Measurements from ENCODE around the gene ARHGAP24. TPM values are rescaled to one million over a fixed set of nuclear protein-coding genes. Genes with fewer than 3 reads are reported as not detected.

ARHGAP24 gene
- total RNA-seq, 2 donors from 2014 or later, result 4.2 to 5.2 TPM

DNA sequence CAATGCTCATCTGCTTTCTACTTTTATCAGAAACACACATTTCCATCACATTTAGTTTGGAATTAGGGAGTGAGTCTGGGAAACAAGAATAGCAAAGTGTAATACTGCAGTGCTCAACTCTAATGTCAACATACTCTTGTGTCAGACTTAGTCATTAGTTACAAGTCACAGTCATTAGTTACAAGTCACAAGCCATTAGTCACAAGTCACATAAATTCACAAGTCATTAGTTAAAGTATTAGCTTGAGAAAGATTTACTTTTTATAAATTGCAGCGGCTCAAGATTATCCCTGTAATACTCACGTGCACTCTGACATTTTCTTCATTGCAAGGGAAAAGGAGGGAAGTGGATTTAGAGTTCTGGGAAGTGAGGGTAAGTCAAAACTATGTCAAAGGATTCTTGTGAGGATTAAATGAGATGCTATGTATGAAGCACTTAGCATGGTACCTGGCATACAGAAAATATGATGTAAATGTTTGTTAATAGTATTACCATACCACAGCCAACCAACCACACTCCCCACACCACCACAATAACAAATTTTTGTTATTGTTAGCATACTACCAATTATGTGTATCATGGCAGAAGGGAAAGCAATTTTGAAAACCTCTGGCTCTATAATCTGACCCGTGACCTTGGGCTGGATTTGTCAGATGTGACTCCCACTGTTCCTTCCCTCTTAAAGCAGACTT is 116.6 kb downstream of the ARHGAP24 start:
- intact Hi-C loops (cut with DNase I), result no loop called here
- H3K27me3 ChIP-seq, result no peaks in the 10 kb centered on the region
- H3K36me3 ChIP-seq, result no peaks in the 10 kb centered on the region
- no peak overlapping the region for H3K9ac ChIP-seq (ENCODE audit: low read depth in 2 of 2, low read length in 2 of 2)
- no peaks in the 10 kb centered on the region for H3K9me3 ChIP-seq
- DNase-seq, result no peak
- H3K4me1 ChIP-seq, result no peaks in the 10 kb centered on the region
- H3K27ac ChIP-seq, result no peak overlapping the region
- H3K4me3 ChIP-seq, result no peak overlapping the region
- TF ChIP-seq, protein P1, sequence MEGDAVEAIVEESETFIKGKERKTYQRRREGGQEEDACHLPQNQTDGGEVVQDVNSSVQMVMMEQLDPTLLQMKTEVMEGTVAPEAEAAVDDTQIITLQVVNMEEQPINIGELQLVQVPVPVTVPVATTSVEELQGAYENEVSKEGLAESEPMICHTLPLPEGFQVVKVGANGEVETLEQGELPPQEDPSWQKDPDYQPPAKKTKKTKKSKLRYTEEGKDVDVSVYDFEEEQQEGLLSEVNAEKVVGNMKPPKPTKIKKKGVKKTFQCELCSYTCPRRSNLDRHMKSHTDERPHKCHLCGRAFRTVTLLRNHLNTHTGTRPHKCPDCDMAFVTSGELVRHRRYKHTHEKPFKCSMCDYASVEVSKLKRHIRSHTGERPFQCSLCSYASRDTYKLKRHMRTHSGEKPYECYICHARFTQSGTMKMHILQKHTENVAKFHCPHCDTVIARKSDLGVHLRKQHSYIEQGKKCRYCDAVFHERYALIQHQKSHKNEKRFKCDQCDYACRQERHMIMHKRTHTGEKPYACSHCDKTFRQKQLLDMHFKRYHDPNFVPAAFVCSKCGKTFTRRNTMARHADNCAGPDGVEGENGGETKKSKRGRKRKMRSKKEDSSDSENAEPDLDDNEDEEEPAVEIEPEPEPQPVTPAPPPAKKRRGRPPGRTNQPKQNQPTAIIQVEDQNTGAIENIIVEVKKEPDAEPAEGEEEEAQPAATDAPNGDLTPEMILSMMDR (IDR thresholded peaks at IDR 0.05), result no peak

DNA sequence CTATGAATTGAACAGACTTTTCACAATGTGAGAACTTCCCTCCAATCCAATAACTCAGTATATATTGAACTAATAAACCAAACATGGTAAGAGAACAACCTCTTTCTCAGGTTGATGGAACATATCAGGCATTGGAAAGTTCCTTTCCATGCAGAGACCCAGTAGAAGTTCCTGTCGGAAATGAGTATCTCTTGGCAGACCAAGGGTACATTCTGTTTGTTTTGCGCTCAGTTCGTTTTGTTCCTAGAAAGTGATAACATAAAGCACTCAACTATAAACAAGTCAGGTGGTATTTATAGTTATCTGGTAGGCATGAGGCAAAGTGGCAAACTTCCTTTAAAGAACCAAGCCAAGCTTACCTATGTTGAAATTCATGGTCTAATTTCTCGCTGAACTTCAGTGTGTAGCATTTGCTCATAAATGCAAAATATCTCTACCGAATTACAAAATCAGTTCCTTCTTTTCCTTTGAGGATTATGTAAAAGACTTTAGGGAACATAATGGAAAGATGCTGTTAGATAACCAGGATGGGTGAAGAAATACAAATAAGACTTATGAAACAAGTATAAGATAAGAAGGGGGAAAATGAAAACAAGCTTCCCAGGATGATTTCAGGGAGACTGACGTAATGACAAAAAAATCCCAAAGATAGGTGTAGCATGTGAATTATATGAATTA is 120.3 kb downstream of the ARHGAP24 start:
- Histone ChIP-seq H3K36me3 (no peaks in the 10 kb centered on the region), H3K27me3 (no peaks in the 10 kb centered on the region), H3K9ac (ENCODE audit: low read depth in 2 of 2, low read length in 2 of 2) (no peak overlapping the region), H3K4me3 (no peak overlapping the region), H3K4me1 (no peaks in the 10 kb centered on the region), H3K9me3 (no peaks in the 10 kb centered on the region), H3K27ac (no peak overlapping the region)
- intact Hi-C loops (cut with DNase I), result no loop called here
- DNase-seq, result no peak
- TF ChIP-seq, protein P1 (IDR thresholded peaks at IDR 0.05), result no peak

DNA sequence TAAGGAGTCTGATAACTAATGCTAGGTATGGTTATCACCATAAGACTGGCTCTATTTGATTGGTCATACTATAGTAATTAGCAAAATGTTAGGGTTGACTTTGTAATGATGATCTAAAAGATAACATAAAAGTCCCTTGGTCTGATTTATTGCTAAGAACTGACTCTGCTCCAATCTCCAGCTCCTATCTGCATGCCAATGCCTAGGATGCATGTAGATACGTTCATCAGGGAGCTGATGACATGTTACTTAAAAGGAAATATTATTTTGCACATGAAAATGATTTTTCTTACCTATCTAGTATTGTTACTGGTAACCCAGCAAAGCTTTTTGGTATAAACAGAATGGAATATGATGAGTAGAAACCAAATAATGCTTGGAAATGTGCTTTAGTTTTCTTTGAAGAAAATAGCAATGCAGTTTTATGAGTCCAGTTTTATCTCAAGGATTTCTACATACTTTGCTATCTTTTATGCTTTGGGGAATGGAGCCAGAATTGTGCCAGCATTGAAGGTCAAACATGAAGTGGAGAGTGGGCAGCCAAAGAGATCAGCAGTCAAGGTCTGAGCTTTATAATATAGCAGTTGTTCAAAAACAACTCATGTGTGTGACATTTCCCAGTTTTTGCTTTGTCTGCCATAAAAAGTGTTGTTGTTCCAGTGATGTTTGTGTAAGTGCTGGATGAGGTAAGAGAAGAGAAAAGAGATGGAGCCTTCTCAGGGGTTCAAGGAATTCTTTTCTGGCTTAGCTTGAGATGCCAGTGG is 121.0 kb downstream of the ARHGAP24 start:
- H3K4me1 ChIP-seq, result no peaks in the 10 kb centered on the region
- TF ChIP-seq, protein P1 (IDR thresholded peaks at IDR 0.05), result no peak
- no peak for DNase-seq
- no peaks in the 10 kb centered on the region for H3K9me3 ChIP-seq
- no peak overlapping the region for H3K27ac ChIP-seq
- no peak overlapping the region for H3K4me3 ChIP-seq
- H3K27me3 ChIP-seq, result no peaks in the 10 kb centered on the region
- intact Hi-C loops (cut with DNase I), result no loop called here
- H3K9ac ChIP-seq (ENCODE audit: low read depth in 2 of 2, low read length in 2 of 2), result no peak overlapping the region
- no peaks in the 10 kb centered on the region for H3K36me3 ChIP-seq

DNA sequence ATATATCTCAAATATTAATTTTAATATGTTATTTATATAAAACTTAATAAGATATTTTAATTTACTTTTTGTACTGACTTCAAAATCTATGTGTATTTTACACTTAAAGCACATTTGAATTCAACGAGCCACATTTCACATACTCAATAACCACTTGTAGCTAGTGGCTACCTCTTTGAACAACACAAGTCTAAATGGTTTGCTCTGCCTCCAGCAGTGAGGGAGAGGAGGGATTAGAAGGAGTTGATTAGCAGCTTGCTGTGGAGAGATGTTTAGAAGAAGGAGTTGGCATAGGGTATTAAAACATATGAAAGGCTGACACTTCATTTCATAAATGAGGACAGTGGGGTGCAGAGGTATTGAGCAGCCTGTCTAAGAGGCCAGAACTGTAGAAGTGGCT is 124.0 kb downstream of the ARHGAP24 start:
- H3K9me3 ChIP-seq, result no peaks in the 10 kb centered on the region
- no peaks in the 10 kb centered on the region for H3K36me3 ChIP-seq
- TF ChIP-seq, protein P1 (IDR thresholded peaks at IDR 0.05), result no peak
- no peak overlapping the region for H3K27ac ChIP-seq
- no peak for DNase-seq
- no peaks in the 10 kb centered on the region for H3K27me3 ChIP-seq
- no peak overlapping the region for H3K4me3 ChIP-seq
- H3K4me1 ChIP-seq, result no peaks in the 10 kb centered on the region
- intact Hi-C loops (cut with DNase I), result no loop called here
- H3K9ac ChIP-seq (ENCODE audit: low read depth in 2 of 2, low read length in 2 of 2), result no peak overlapping the region

DNA sequence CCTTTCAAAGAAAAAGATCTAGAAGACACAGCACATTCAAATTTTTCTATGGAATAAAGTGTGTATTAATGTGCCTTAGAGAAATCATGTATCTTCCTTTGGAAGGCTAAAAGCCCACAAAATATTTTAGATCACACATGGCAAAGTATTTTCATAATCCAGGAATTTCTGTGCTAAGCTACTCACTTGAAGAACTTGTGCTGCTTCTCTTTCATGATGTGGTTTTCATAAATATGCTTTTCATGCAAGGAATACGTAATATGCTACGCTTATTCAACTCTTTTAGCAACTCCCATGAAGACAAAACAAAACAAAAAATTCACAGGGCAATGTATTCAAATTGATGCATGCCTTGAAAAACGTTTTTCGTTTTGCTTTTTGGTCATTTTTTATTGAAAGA is 125.6 kb downstream of the ARHGAP24 start:
- no peaks in the 10 kb centered on the region for H3K36me3 ChIP-seq
- intact Hi-C loops (cut with DNase I), result no loop called here
- DNase-seq, result no peak
- no peak overlapping the region for H3K27ac ChIP-seq
- H3K9me3 ChIP-seq, result no peaks in the 10 kb centered on the region
- TF ChIP-seq, protein P1 (IDR thresholded peaks at IDR 0.05), result no peak
- H3K4me1 ChIP-seq, result no peaks in the 10 kb centered on the region
- no peak overlapping the region for H3K4me3 ChIP-seq
- no peak overlapping the region for H3K9ac ChIP-seq (ENCODE audit: low read depth in 2 of 2, low read length in 2 of 2)
- no peaks in the 10 kb centered on the region for H3K27me3 ChIP-seq

All from colonic mucosa (tissue), 4 donors.